Hematopoietic multipotent progenitor cell treated with erythropoietin and hydrocortisone succinate and interleukin-3 and kit ligand, for 15 days (in vitro differentiated cells): ENCODE results near the gene TRIM22.
"Not testable (repeated sequence)": the region's sequence is repeated elsewhere in the genome, so short reads cannot be mapped to it uniquely, and the experiment has no call there.

Experiments
- DNase-seq: peaks from one replicate; pipeline ENCODE4 v3.0.0-alpha.2; 2015; ENCODE audit warnings: low spot score

The TRIM22 gene

DNA sequence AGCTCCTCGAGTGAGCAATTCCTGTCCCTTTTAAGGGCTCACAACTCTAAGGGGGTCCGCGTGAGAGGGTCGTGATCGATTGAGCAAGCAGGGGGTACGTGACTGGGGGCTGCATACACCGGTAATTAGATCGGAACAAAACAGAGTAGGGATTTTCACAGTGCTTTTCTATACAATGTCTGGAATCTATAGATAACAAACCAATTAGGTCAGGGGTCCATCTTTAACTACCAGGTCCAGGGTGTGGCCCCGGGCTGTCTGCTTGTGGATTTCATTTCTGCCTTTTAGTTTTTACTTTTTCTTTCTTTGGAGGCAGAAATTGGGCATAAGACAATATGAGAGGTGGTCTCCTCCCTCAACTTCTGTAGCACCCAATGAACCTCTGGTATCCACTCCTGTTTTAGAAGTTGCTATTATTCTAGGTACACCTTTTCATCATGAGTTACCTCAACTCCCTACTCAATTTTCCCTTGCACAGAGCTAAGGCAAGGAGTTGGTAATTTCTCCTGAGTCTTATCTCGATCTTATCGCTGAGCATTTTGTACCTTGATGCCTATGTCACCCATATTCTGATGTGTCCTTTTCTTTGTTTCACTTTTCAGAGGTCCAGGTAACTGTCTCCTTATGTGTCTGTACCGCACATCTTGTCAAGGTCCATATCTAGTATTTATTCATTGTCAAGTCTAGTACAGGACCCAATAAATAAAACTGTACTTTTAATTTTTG, 1.8 kb downstream of the TRIM22 start:
- not testable (repeated sequence) for DNase-seq

DNA sequence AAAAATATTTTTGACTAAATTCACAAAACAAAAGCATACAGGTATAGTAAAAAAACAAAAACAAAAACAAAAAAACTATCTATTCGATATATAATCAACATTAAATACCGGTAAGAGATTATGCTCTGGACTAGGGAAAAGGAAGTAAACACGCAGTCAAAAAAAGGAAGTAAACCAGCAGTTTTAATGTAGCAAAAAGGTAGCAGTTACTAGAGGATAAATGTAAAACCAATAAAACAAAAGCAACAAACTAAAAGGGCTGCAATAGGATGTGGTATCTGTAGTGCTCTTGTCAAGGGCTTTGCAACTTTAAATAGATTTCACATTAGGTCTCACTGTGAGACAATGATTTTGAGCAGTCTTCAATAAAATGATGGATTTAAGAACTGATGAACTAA, 2.4 kb downstream of the TRIM22 start:
- no peak for DNase-seq

DNA sequence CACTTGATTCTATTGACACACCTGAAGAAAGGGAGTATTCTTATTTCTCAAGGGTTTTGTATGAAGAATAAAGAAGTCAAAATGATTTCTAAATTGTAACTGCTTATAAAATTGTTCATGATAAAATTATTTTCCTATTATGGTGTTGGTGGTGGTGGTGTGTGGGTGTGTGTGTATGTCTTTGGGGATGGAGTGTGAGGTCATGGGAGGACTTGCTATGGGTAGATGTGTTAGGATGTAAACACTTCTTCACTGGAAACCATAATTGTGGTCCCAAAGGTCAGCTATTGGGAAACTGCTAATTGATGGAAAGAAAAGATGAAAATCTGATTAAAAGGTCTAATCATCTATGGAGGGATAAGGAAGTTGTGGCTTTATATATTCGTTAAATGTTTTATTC, 5.1 kb downstream of the TRIM22 start:
- DNase-seq = no peak

DNA sequence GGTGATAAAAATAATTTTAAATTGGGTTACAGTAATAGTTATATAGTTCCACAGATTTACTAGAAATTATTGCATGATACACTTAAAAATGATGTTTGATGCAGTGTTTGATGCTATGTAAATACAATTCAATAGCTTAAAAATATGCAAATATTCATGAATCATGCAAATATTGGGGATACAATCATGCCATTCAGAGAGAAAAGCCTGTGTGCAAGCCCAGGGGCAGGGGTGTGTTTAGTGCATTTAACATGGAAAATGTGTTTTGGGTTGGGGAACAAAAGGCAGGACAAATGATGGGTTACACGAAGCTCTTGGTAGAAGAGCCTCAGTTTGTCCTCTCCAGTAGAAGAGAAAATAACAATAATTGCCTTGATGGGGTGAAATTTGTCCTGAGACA, 6.0 kb downstream of the TRIM22 start:
- DNase-seq = no peak

DNA sequence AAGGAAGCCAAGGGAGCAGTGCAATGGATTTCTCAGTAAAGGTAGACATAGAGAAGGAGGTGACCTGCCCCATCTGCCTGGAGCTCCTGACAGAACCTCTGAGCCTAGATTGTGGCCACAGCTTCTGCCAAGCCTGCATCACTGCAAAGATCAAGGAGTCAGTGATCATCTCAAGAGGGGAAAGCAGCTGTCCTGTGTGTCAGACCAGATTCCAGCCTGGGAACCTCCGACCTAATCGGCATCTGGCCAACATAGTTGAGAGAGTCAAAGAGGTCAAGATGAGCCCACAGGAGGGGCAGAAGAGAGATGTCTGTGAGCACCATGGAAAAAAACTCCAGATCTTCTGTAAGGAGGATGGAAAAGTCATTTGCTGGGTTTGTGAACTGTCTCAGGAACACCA, 6.6 kb downstream of the TRIM22 start:
- no peak for DNase-seq

DNA sequence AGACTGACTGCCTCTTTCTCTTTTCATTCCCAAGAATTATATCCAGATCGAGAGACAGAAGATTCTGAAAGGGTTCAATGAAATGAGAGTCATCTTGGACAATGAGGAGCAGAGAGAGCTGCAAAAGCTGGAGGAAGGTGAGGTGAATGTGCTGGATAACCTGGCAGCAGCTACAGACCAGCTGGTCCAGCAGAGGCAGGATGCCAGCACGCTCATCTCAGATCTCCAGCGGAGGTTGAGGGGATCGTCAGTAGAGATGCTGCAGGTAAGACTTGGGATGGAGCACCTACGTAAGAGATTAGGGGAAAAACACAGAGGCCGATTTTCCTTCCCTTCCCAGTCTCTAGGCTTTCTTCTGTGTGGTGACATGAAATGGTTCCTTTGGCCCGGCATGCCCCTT, 8.7 kb downstream of the TRIM22 start:
- DNase-seq = no peak

DNA sequence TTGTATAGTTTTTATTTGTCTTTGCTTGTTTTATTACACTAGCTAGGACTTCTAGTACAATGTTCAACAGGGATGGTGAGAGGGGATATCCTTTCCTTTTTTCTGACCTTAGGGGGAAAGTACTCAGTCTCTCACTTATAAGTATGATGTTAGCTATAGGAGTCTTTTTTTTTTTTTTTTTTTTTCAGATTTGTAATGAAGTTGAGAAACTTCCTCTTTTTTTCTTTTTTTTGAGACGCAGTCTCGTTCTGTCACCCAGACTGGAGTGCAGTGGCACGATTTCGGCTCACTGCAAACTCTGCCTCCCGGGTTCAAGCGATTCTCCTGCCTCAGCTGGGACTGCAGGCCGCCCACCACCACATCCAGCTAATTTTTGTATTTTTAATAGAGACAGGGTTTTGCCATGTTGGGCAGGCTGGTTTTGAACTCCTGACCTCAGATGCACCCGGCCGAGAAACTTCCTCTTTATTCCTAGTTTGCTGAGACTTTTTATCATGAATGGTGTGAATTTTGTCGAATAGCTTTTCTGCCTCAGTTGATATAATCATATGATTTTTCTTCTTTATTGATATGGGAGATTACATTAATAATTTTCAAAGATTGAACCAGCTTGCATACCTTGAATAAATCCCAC, 10.9 kb downstream of the TRIM22 start:
- no peak for DNase-seq

DNA sequence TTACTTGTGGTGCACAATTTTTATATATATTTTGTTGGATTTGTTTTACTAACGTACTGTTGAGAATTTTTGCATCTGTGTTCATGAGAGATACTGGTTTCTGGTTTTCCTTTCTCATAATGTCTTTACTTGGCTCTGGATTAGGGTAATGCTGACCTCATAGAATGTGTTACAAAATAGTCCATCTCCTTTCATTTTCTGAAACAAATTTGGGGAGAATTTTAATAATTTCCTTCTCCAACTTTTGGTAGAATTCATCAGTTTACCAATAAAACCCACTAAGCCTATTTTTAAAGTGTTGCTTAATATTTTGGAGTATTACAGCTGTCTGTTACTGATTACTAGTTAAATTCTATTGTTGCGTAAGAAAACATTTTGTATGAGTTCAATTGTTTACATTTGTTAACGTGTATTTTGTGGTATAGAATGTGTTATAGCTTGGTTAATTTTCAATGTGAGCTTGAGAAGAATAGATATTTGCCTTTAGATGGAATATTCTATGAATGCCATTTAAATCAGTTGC, 11.5 kb downstream of the TRIM22 start:
- DNase-seq = no peak

DNA sequence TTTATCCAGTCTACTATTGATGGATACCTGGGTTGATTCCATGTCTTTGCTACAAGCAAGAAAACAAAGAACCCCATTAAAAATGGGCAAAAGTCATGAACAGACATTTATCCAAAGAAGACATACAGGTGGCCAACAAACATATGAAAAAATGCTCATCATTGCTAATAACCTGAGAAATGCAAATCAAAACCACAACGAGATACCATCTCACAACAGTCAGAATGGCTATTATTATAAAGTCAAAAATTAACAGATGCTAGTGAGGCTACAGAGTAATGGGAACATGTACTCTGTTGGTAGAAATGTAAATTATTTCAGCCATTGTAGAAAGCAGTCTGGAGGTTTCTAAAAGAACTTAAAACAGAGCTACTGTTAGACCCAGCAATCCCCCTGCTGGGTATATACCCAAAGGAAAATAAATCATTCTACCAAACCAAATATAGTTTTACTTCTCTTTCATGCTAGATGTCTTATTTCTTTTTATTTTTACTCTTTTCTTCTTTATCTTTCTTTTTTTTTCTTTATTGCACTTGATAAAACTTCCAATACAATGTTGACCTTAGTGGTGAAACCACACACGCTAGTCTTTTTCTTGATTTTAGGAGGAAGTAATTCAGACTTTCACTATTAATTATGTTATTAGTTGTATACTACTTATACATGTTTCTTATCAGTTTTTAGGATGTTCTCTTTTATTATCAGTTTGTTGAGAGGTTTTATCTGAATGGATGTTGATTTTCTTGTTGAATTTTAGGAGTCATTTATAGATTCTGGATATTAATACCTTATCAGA, 14.3 kb downstream of the TRIM22 start:
- DNase-seq = no peak

DNA sequence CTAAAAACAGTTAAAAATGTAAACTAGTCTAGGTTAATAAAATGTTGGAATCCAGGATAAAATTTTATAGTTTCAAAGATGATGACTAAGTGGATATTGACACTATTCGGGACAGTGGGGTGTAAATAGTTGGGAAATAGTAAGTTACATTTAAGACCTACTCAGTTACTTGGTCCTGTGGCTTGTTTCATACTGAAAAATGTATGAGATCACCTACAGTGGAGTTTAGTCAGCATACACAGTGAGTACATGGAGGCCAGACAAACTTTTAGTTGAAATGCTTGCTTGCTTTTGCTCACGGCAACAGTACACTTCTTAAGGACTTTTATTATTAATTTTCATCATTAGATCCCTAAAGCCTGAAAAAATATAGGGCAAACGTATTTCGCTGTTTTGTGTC, 16.1 kb downstream of the TRIM22 start:
- DNase-seq = no peak

DNA sequence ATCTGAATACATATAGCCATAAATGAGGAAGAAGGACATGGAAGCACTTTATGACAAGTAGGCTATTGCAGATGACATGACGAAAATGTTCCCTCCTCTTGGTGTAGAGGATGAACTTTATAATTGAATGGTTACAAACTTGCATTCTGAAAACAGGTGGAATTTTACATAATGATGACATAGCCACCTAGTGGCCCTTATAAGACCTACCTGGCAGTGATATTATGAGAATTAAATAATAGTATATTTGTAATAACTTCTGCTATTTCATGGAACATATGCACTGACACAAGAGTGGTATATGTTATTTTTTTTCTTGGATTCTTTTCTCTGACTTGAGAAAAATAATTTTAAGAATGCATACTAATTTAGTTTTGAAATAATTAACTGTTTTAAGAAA, 22.9 kb downstream of the TRIM22 start:
- DNase-seq = peak; percentile 43

DNA sequence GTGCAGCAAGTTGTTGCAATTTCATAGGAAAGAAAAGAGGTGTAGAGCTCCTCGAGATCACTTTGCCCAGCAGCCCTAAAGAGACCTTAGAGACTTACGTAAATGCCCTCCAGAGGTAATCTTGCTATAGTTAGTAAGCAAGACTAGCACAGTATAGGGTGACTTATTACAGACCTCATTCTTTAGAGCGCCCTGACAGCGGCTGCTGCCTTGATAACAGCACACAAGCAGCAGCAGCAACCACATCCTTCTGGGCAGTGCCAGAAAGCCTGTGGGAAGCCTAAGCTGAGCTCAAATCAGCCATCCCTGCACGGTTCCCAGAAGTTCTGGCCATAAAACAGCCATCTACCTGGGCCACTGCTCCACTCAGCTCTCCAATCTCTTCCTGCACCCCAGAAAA, 24.1 kb downstream of the TRIM22 start:
- no peak for DNase-seq

DNA sequence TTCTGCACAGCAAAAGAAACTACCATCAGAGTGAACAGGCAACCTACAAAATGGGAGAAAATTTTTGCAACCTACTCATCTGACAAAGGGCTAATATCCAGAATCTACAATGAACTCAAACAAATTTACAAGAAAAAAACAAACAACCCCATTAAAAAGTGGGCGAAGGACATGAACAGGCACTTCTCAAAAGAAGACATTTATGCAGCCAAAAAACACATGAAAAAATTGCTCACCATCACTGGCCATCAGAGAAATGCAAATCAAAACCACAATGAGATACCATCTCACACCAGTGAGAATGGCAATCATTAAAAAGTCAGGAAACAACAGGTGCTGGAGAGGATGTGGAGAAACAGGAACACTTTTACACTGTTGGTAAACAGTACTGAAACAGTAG, 26.9 kb downstream of the TRIM22 start:
- not testable (repeated sequence) for DNase-seq

DNA sequence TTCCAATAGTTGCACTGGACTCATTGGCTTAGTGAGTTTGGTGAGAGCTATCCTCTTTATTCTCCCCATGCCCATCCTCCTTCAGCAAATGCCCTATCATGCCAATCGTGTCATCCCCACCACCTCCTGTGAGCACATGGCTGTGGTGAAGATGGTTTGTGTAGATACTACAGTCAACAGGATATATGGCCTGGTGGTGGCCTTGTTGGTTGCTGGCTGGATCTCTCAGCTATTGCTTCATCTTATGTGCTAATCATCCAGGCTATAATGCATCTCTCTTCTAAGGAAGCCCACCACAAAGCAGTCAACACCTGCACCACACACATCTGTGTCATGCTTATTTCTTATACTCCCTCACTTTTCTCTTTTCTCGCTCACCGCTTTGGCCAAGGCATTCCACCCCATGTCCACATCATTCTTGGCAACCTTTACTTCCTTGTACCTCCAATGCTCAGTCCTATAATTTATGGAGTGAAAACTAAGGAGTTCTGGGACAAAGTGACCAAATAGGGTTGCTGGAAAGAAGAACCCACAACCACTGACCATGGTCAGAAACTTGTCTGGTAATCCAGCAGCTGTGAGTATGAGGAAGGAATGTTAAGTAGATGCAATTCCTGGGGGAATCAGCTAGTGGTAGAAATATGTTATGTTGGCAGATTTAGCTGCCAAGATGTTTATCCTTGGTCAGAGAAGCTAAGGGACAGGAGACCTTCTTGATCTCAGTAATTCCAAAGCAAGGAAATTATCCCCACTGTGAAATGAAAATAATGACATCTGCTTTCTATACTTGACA, 30.3 kb downstream of the TRIM22 start:
- no peak for DNase-seq

DNA sequence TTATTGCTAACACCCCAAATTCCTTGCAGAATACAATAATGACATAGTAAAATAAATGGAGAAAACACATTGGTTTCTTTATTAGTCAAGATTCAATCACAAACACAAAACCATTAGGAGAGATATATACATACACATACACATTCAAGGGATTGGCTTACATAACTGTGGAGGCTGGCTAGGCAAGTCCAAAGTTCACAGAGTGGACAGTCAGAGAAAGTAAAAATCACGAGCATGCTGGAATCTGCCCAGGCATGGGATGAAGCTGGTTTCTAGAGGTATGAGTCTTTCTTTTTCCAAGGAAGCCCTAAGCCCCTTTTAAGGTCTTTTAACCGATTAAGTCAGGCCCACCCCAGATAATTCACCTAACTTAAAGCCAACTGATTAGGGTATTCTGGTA, 33.0 kb downstream of the TRIM22 start:
- DNase-seq = no peak

DNA sequence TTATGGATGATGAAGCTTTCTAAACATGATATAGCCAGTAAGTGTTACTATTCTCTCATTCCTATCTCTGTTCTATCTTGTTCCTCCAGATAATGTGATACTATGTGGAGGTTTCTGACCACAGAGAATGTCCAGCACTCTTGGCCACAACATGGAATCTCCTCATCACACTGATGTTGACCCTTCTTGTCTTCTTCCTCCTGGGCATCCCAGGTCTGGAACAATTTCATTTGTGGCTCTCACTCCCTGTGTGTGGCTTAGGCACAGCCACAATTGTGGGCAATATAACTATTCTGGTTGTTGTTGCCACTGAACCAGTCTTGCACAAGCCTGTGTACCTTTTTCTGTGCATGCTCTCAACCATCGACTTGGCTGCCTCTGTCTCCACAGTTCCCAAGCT, 36.8 kb downstream of the TRIM22 start:
- DNase-seq = no peak

DNA sequence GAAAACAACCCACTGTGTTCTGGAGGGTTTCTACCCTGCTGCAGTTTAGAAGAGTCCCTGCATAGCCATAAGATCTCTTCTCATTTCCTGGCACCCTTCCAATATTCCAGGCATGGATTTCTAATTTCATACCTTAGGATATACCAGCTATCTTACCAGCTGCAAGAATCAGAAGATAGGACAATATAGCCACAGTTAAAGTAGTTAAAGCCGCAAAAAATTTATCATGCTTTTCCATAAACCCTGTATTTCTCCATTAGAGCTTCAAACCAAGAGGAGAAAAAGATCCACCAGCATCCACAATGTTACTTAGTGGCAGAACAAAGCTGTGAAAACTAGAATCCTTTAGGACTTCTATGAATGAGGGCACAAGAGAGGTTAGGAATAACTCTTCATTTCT, 38.1 kb downstream of the TRIM22 start:
- DNase-seq = no peak

DNA sequence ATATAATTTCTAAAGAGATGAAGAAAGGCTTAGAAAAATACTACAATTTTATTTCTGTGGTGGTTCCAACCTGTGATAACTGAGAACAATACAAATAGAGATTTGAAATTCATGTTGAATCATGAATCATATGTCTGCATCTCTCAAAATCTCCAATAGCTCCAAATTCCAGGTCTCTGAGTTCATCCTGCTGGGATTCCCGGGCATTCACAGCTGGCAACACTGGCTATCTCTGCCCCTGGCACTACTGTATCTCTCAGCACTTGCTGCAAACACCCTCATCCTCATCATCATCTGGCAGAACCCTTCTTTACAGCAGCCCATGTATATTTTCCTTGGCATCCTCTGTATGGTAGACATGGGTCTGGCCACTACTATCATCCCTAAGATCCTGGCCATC, 46.8 kb downstream of the TRIM22 start, which contains the start of gene OR56B1:
Gene OR56B1 (plus strand): TSS at position 53 of the 400 bp plus-strand sequence. CDS start 69 bp downstream, at position 122.
- no peak for DNase-seq

DNA sequence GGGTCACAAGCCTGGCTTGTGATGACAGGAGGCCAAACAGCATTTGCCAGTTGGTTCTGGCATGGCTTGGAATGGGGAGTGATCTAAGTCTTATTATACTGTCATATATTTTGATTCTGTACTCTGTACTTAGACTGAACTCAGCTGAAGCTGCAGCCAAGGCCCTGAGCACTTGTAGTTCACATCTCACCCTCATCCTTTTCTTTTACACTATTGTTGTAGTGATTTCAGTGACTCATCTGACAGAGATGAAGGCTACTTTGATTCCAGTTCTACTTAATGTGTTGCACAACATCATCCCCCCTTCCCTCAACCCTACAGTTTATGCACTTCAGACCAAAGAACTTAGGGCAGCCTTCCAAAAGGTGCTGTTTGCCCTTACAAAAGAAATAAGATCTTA, 47.5 kb downstream of the TRIM22 start:
- DNase-seq = no peak

DNA sequence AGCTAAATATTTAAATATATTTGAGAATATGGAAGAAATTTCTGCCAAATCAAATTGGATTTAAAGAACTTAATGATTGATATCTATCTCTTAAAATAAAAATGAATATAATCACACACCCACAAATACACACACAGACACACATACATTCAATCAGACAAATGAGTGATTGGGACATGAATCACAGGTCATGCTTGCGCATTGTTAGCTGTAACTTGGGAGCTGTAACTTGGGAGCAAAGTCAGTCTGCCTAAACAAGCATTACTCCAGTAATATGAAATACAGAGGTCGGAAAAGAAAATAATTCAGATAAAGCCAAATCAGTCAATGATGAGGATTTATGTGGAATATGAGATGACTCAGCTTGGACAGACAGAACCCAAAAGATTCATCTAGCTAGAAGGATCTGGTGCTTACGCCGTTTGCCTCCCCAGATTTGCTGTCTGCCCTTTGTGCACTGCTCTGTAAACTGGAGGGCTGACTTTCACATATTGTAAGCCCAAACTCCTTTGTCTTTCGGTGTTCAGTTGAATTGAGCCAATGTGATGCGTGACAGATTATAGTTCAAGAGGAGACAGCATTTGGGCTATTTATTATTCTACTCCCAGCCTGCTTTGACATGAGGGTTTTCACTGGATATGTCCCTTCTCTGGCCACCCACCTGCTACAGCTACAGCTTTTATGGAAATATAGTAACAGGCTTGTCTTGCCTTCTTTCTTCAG, 48.2 kb downstream of the TRIM22 start:
- no peak for DNase-seq

DNA sequence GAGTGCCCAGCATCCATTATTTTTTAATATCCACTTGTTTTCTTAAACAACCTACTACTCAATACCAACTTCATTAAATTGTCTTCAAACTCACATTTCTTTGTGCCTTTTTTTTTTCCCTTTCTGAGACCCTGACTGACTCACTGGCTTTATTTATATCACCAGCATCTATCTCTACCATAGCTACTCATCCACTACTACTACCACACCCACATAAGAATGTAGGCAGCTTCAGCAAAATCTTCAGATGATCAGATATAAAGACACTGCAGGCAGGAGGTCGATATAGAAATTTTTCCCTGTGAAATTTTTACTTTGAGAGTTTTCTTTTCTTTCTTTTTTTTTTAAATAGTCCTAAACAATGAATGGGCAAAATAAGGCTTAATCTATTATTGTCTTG, 48.8 kb downstream of the TRIM22 start:
- no peak for DNase-seq
